ENCODE results near the gene OSBPL6.

DNA sequence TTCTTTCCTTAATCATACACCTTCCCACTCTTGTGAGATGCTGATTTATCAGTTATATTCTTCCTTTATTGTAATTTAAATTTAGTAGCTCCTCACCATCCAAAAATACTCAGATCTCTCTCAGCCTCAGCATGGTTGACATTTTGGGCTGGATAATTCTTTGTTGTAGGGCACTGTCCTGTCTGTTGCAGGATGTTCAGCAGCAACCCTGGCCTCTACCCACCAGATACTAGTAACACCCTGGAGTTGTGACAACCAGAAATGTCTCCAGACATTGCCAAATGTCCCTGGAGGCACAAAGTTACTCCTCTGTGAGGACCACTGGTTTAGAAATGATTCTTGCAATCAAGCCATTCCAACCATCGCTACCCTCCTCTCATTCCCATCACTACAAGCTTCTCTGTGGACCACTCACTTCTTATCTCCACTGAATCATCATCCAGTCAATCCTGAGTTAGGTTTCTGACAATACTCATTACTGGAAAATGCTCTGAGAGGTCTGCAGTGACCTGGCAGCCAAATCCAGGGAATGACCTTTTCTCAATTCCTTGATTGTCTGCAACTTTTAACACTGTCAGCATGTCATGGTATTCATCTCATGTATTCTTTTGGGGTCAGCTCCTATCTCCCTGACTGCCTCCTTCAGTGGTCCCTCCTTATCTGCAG lies 43.3 kb downstream of the OSBPL6 start:
- TF ChIP-seq, protein P1, sequence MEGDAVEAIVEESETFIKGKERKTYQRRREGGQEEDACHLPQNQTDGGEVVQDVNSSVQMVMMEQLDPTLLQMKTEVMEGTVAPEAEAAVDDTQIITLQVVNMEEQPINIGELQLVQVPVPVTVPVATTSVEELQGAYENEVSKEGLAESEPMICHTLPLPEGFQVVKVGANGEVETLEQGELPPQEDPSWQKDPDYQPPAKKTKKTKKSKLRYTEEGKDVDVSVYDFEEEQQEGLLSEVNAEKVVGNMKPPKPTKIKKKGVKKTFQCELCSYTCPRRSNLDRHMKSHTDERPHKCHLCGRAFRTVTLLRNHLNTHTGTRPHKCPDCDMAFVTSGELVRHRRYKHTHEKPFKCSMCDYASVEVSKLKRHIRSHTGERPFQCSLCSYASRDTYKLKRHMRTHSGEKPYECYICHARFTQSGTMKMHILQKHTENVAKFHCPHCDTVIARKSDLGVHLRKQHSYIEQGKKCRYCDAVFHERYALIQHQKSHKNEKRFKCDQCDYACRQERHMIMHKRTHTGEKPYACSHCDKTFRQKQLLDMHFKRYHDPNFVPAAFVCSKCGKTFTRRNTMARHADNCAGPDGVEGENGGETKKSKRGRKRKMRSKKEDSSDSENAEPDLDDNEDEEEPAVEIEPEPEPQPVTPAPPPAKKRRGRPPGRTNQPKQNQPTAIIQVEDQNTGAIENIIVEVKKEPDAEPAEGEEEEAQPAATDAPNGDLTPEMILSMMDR (optimal IDR thresholded peaks at IDR 0.05 in 1 of 3, IDR thresholded peaks at IDR 0.05 in 1 of 3, conservative IDR thresholded peaks at IDR 0.05 in 1 of 3; ENCODE audit: extremely low read depth in 1 of 3, insufficient read depth in 2 of 3, low read length in 3 of 3): no peak
- TF ChIP-seq EZH2 (IDR thresholded peaks at IDR 0.05; ENCODE audit: low read length): no peak

Measured in keratinocyte (primary cell).